Tibial nerve (tissue), 4 donors: ENCODE results near the gene MRPL9. TPM values are rescaled to one million over a fixed set of nuclear protein-coding genes. Genes with fewer than 3 reads are reported as not detected.
"Not testable (repeated sequence)": the region's sequence is repeated elsewhere in the genome, so short reads cannot be mapped to it uniquely, and the experiment has no call there.

Experiments used
- DNase-seq, 2 donors: peaks; one replicate each; pipeline ENCODE4 v3.0.0-alpha.2; 2019; ENCODE audit warnings: low spot score in 2 of 2
- H3K27ac ChIP-seq, 4 donors: fragments of 200-600 bp; sonication (generic) in 3 of 4; one replicate each; pipeline ENCODE4 v1.5.1; 2017 to 2019; ENCODE audit warnings: mild to moderate bottlenecking in 1 of 4
- H3K27me3 ChIP-seq, 2 donors: fragments of 200-600 bp; sonication (generic) in 1 of 2; one replicate each; pipeline versions ENCODE4 v1.5.1 to v1.6.0; 2017 to 2019
- H3K36me3 ChIP-seq, 3 donors: fragments of 200-600 bp; sonication (generic); one replicate each; pipeline ENCODE4 v1.5.1; 2018 to 2019
- H3K4me1 ChIP-seq, 4 donors: fragments of 200-600 bp; sonication (generic) in 3 of 4; one replicate each; pipeline ENCODE4 v1.5.1; 2017 to 2019
- H3K4me3 ChIP-seq, 4 donors: fragments of 200-600 bp; sonication (generic) in 3 of 4; one replicate each; pipeline ENCODE4 v1.5.1; 2017 to 2019; ENCODE audit warnings: mild to moderate bottlenecking in 1 of 4, moderate library complexity in 1 of 4
- H3K9me3 ChIP-seq, 4 donors: fragments of 200-600 bp; sonication (generic) in 3 of 4; one replicate each; pipeline ENCODE4 v1.5.1; 2017 to 2019
- CTCF ChIP-seq, 5 experiments: fragments of 200-600 bp in 3 of 5; fragments of 450-650 bp in 2 of 5; sonication (generic) in 3 of 5; IDR thresholded peaks; one replicate each; pipeline ENCODE4 v1.5.1; 2016 to 2019; ENCODE audit warnings: antibody characterized with exemption in 5 of 5, mild to moderate bottlenecking in 3 of 5, moderate library complexity in 2 of 5
- EP300 ChIP-seq, 2 donors: sonication (generic); formaldehyde crosslinking; IDR thresholded peaks; one replicate each; pipeline ENCODE4 v1.6.1; 2017; ENCODE audit warnings: antibody characterized with exemption in 2 of 2, mild to moderate bottlenecking in 1 of 2
- POLR2A ChIP-seq, 2 donors: fragments of 450-650 bp; IDR thresholded peaks; one replicate each; pipeline ENCODE4 v1.6.1; 2017; ENCODE audit warnings: antibody characterized with exemption in 2 of 2, mild to moderate bottlenecking in 2 of 2, moderate library complexity in 2 of 2
- WGBS, 2 donors: methylation state at CpG; one replicate each; pipeline ENCODE4 v1.1.5; 2018; 5-methylcytosine and 5-hydroxymethylcytosine counted together
- total RNA-seq, 4 donors: library from RNA; depleted of rRNA; stranded (reverse); fragments of >200 nt; gene quantifications; one replicate each; pipeline ENCODE4 v1.1.0, GENCODE V29; 2016

Gene MRPL9
- total RNA-seq, 4 donors from 2014 or later, result 47.1 to 74.1 (median 58.7) TPM

- Histone ChIP-seq H3K4me3 (no peak overlapping the region), H3K4me1 (no peaks in the 10 kb centered on the region), H3K9me3 (no peaks in the 10 kb centered on the region), H3K27me3 (no peaks in the 10 kb centered on the region), H3K36me3 (peaks cover 0 to 95% (median 2%) of the 10 kb centered on the region in 3 donors), H3K27ac (no peak overlapping the region)
- TF ChIP-seq EP300 (IDR thresholded peaks at IDR 0.05) (no peak), CTCF (IDR thresholded peaks at IDR 0.05) (no peak), POLR2A (IDR thresholded peaks at IDR 0.05) (no peak)
- WGBS, 2 donors, result 77 to 91% methylated on average over 3 of the region's 3 CpGs
- no peak for DNase-seq
Measured at GRCh38 chr1:151776665-151777062, 13.4 kb upstream of the MRPL9 start.

- Histone ChIP-seq H3K4me1 (no peaks in the 10 kb centered on the region), H3K4me3 (no peak overlapping the region), H3K27ac (no peak overlapping the region), H3K36me3 (peaks cover 0 to 92% (median 2%) of the 10 kb centered on the region in 3 donors), H3K27me3 (no peaks in the 10 kb centered on the region), H3K9me3 (no peaks in the 10 kb centered on the region)
- 91 to 94% methylated on average over 7 of the region's 7 CpGs for WGBS, 2 donors
- DNase-seq, result no peak
- TF ChIP-seq CTCF (IDR thresholded peaks at IDR 0.05), result no peak
- TF ChIP-seq EP300 (IDR thresholded peaks at IDR 0.05), result no peak
- TF ChIP-seq POLR2A (IDR thresholded peaks at IDR 0.05), result no peak
Measured at GRCh38 chr1:151775894-151776664, 12.8 kb upstream of the MRPL9 start.

- Histone ChIP-seq H3K4me3 (no peak overlapping the region), H3K4me1 (no peaks in the 10 kb centered on the region), H3K27me3 (no peaks in the 10 kb centered on the region), H3K9me3 (no peaks in the 10 kb centered on the region), H3K27ac (no peak overlapping the region), H3K36me3 (peaks cover 0 to 75% (median 2%) of the 10 kb centered on the region in 3 donors)
- TF ChIP-seq POLR2A (IDR thresholded peaks at IDR 0.05) (no peak), CTCF (IDR thresholded peaks at IDR 0.05) (no peak), EP300 (IDR thresholded peaks at IDR 0.05) (no peak)
- DNase-seq, result no peak
- WGBS, 2 donors, result 74 to 81% methylated on average over 3 of the region's 3 CpGs
Measured at GRCh38 chr1:151774256-151774922, 11.1 kb upstream of the MRPL9 start.

- 81 to 85% methylated on average over 5 of the region's 5 CpGs for WGBS, 2 donors
- Histone ChIP-seq H3K4me1 (no peaks in the 10 kb centered on the region), H3K36me3 (peaks cover 0 to 68% (median under 1%) of the 10 kb centered on the region in 3 donors), H3K4me3 (no peak overlapping the region), H3K27ac (no peak overlapping the region), H3K27me3 (no peaks in the 10 kb centered on the region), H3K9me3 (no peaks in the 10 kb centered on the region)
- TF ChIP-seq EP300 (IDR thresholded peaks at IDR 0.05) (no peak), POLR2A (IDR thresholded peaks at IDR 0.05) (no peak), CTCF (IDR thresholded peaks at IDR 0.05) (no peak)
- DNase-seq, result no peak
Measured at GRCh38 chr1:151773702-151774101, 10.4 kb upstream of the MRPL9 start.

- H3K4me1 ChIP-seq, H3K27me3 ChIP-seq, H3K9me3 ChIP-seq, H3K4me3 ChIP-seq, H3K27ac ChIP-seq, DNase-seq: not testable (repeated sequence)
- 86 to 88% methylated on average over 15 to 34 of the region's 34 CpGs for WGBS, 2 donors
- H3K36me3 ChIP-seq, result peaks cover 0 to 25% (median 0%) of the 10 kb centered on the region in 3 donors
Measured at GRCh38 chr1:151769270-151769669, 6.0 kb upstream of the MRPL9 start.

GRCh38 chr1:151768351-151769066, 5.2 kb upstream of the MRPL9 start:
- H3K4me3 ChIP-seq, DNase-seq, H3K27ac ChIP-seq, H3K27me3 ChIP-seq, H3K9me3 ChIP-seq: not testable (repeated sequence)
- Histone ChIP-seq H3K36me3 (peaks cover 0 to 18% (median 0%) of the 10 kb centered on the region in 3 donors), H3K4me1 (peaks cover 0 to 10% (median 4%) of the 10 kb centered on the region in 4 donors)
- WGBS, 2 donors, result 63 to 67% methylated on average over 4 to 5 of the region's 7 CpGs
